Lower leg skin (tissue), 3 donors: ENCODE results near the gene CSGALNACT2.

Experiments used
- CTCF ChIP-seq, 3 donors: fragments of 450-650 bp; IDR thresholded peaks; one replicate each; pipeline ENCODE4 v1.5.1; 2016; ENCODE audit warnings: antibody characterized with exemption in 3 of 3, mild to moderate bottlenecking in 3 of 3, moderate library complexity in 2 of 3
- POLR2A ChIP-seq, 2 donors: fragments of 450-650 bp; IDR thresholded peaks; one replicate each; pipeline ENCODE4 v1.6.1; 2016 to 2017; ENCODE audit warnings: antibody characterized with exemption in 2 of 2, mild to moderate bottlenecking in 1 of 2, moderate library complexity in 1 of 2

GRCh38 chr10:43158636-43159035, 20.4 kb downstream of the CSGALNACT2 start:
- TF ChIP-seq CTCF (IDR thresholded peaks at IDR 0.05) (no peak), POLR2A (IDR thresholded peaks at IDR 0.05) (no peak)
